Mesangial cell (primary cell): ENCODE data around the gene SMIM14. TPM values are rescaled to one million over a fixed set of nuclear protein-coding genes. Genes with fewer than 3 reads are reported as not detected.

Experiments used
- total RNA-seq: library from RNA; depleted of rRNA; stranded (reverse); fragments of >200 nt; gene quantifications from 2 replicates; pipeline ENCODE4 v1.2.3, GENCODE V29; 2015

The SMIM14 gene
- total RNA-seq: 10.6 and 23.8 TPM in 2 replicates

GRCh38 chr4:39638354-39639239, at the start of gene SMIM14:
Gene SMIM14, minus strand, starts transcription at chr4:39638865. Its CDS starts 33,720 bp downstream, at chr4:39605145.

GRCh38 chr4:39527296-39528060, 111.2 kb downstream of the SMIM14 start, which contains the start of gene UGDH:
Gene UGDH, minus strand, starts transcription at chr4:39527439. Its CDS starts 5,927 bp downstream, at chr4:39521512.

Other genes starting within 250 kb of the SMIM14 start
- under 0.01 TPM in 1 of 2 replicates, not detected in the other for gene KLB, start 231.9 kb downstream of the SMIM14 start, total RNA-seq
- gene RPL9, start 179.9 kb downstream of the SMIM14 start, total RNA-seq: 1,740 and 2,170 TPM in 2 replicates
- 4.9 and 6.6 TPM in 2 replicates for gene LIAS, start 179.8 kb downstream of the SMIM14 start, total RNA-seq
- gene UGDH, start 111.4 kb downstream of the SMIM14 start, total RNA-seq: 52.2 and 57.8 TPM in 2 replicates
- 15.6 and 17.6 TPM in 2 replicates for gene UBE2K, start 59.3 kb upstream of the SMIM14 start, total RNA-seq